T-helper 9 cell (primary cell): ENCODE results near the gene PIK3R6.

Experiments used
- DNase-seq: peaks from one replicate; pipeline ENCODE4 v3.0.0-alpha.2; 2020
- total RNA-seq, 2 donors: gene quantifications; one replicate each; lab custom pipeline; 2026; lab: John Stamatoyannopoulos, UW

PIK3R6 gene
- 0.48 to 0.70 reads per million in 2 donors for total RNA-seq

GRCh38 chr17:8867361-8867981 lies at the start of gene PIK3R6:
TSS of gene PIK3R6 (minus strand) at chr17:8867674. CDS start at chr17:8849794, 17,880 bp downstream.
- DNase-seq, result no peak

GRCh38 chr17:8916466-8916865 lies 49.0 kb upstream of the PIK3R6 start:
- no peak for DNase-seq

- DNase-seq, result no peak
Measured at GRCh38 chr17:8914554-8914953, 47.1 kb upstream of the PIK3R6 start.

DNA sequence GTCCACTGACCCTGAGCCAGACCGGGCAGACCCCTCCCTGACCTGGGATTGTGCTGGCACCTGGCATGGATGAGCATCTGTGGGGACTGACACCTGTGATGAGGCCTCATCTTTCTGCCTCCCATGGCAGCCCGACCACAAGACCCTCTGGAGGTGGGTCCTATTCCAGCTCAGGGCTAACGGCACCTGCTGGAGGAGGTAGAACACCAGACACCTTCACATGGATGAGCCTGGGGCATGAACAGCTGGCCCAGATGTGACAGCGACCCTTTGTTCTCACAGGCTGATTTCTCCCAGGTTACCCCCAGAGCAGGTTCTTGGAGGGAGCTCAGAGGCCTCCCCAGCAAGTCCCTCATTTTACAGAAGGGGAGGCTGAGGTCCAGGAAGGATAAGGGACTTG lies 46.4 kb upstream of the PIK3R6 start:
- no peak for DNase-seq

DNA sequence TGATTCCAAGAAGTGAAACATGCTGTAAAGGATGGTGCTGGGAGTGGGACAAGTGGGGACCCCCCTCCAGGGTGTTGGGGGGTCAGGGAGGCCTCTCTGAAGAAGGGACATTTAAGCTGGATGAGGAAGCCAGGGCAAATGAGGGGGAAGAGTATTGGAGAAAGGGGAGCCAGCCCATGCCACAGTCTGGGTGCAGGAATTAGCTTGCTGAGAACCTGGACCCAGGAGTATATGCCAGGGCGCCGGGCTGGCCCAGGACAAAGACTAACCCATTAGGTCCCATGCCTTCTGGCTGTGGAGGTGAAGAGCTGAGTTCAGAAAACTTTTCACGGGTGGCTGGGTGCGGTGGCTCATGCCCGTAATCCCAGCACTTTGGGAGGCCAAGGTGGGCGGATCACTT lies 45.6 kb upstream of the PIK3R6 start:
- no peak for DNase-seq

DNA sequence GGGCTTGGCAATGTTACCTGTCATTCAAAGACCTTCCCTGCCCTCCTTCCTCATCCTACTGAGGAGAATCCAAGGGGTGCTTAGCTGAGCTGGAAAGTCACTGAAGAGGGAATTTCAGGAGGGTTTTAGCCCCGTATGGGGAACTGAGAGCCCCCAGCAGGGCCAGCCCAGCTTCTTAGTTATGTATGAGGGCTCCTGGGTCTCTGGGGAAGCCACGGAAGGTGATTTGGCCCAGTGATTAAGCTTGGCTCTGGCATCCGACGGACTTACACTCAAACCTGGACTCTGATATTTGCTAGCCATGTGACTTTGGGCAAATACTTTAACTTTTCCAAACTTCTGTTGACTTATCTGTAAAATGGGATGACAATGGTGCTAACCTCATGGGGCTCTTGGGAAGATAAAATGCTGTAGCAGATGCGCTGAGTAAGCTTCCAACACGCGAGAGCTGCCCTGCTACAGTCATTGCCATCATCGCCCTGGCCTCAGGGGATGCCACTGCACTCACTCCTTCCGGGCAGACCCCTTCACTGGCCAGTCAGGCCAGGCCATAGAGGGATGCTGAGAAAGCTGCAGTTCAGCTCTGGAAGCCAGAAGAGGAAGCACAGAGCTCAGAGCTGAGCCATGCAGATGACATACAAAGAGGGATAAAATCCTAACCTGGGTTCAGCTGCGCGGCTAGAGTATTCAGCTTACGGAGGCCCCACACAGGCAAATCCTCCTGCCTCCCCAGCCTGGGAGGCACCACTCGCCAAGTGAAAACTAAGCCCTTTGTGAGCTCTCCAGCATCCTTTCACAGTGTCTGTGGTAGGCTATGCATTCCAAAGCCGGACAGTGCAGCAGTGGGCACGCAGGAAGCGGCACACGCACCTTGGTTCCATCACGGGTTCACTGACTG lies 44.9 kb upstream of the PIK3R6 start:
- no peak for DNase-seq

GRCh38 chr17:8910969-8911604 lies 43.6 kb upstream of the PIK3R6 start:
- DNase-seq, result no peak

- no peak for DNase-seq
Measured at GRCh38 chr17:8909586-8910270, 42.3 kb upstream of the PIK3R6 start.

DNA sequence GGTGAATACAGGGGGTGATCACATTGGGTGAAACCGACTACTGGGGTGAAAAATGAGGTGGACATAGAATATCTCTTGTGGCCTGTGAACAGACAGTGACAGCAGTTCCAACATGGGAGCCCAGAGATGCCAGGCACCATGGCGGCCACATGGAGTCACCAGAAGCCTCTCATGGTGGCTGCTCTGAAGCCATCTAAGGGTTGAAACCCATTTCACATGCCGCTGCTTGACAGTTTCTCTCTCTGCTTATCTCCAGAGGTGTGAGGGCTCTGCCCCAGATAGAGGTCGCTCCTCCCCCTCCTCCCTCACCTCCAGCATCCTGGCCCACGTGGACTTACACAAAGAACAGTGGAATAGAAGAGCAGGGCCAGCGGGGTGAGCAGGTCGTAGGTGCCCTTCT lies 37.9 kb upstream of the PIK3R6 start:
- no peak for DNase-seq

DNA sequence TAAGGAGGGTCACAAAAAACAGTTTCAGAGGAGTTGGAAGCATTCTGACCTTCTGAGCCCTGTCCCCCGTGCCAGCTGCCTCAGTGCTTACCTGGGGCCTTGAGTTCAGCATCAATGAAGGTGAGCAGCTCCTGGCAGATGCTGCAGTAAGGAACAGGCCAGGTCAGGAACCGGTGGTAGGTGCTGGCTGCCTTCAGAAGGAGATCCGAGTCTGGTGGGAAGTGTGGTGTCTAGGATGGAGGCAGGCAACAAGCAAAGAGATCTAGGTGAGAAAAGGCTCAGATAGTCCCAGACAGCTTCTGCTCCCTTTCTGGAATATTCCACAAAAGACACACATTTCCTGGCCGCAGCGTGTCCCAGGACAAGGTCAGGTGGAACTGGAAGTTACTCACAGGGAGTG lies 37.2 kb upstream of the PIK3R6 start:
- DNase-seq, result no peak

GRCh38 chr17:8904201-8904600 lies 36.7 kb upstream of the PIK3R6 start:
- DNase-seq, result no peak

- no peak for DNase-seq
Measured at GRCh38 chr17:8900626-8901585, 33.4 kb upstream of the PIK3R6 start.

DNA sequence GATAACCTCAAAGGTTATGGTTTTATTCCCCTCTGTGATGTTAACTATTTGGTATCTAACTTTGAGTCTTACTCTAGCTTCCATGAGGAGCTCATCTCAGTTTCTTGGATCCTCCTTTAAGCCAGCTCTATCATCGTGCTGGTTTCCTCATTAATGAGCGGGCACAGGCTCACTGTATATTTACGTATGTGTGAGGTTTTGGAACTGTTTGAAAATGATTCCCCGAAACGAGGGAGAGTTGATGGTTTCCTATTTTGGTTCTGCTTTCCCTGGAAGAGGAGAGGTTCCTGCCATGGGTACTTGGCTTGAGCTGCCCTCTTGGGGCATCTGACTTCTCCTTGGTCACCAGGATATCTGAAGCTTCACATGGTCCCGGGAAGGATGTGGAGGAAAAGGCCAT lies 32.7 kb upstream of the PIK3R6 start:
- DNase-seq, result no peak

DNA sequence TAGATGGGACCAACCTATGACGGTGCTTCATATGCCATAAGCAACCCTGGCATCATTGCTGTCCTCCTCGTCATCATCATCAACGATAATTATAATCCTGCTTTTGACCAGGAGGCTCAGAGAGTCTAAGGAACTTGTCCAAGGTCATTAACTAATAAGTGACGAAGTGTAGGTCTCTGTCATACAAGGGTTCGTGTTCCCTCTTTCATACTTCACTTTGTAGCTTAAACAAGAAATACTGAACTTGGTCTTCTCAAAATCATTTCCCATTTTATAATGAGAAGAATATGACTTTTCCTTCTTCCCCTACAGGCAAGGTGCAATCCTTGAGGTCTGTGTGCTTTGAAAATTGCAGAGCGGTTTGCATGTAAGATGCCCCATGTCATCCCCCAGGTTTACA lies 31.2 kb upstream of the PIK3R6 start:
- DNase-seq, result no peak

DNA sequence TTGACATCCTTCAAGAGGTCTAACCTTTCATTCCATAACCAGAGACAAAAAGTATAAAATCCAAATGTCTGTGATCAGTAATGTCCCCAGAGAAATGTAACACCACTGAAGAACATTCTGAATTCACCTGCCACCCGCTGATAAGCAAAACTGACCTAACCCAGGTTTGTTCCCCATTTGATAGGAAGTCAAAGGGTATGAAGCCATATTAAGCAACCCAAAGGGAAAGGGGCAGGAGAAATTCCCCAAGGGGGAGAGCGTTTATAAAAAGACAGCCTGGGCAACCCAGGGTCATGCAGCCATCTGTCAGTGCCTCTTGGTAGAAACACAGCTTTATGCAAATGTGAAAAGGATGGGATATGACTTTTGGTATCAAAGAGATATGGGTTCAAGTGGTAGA lies 30.7 kb upstream of the PIK3R6 start:
- no peak for DNase-seq

DNA sequence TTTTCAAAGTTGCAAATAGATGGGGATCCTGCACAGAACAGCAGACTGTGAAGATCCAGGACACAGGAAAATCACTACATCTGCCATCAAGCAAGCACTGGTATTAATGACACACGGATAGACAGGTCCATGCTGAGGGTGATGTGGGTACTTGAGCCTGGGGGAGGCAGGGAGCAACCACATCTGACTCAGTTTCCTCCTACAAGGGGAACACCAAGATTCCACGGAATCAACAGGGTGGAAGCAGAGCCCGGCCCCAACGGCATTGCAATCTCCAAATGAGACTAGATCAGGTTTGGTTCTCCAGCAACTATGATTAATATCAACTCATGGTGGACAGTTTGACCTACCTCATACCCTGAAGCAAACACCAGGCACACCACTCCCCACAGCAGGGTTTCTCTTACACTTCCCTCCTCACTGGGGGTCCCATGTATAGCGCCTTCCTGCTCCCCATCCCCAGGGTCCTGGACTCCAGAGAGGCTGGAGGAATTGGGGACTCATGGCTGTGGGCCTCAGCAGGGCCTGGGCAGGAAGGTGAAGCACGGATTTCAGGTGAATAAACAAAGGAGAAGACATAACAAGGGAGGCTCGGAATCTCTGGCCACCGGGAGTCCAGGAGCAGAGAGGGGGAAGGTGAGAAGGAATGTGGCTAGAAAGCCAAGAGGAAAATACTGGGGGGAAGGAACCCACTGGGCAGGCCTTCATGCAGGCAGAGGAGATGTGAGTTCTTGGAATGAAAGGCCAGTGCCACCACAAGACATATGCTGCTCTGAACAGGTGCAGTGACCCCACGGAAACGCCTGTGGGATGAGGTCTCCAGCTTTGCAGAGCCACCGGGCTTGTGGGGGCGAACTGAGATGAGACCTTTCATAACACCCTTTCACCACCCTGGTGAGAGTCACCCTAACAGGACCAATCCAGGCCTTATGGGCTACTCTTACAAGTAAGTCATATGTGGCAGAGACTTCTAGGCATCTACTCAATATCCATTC lies 29.5 kb upstream of the PIK3R6 start:
- no peak for DNase-seq

DNA sequence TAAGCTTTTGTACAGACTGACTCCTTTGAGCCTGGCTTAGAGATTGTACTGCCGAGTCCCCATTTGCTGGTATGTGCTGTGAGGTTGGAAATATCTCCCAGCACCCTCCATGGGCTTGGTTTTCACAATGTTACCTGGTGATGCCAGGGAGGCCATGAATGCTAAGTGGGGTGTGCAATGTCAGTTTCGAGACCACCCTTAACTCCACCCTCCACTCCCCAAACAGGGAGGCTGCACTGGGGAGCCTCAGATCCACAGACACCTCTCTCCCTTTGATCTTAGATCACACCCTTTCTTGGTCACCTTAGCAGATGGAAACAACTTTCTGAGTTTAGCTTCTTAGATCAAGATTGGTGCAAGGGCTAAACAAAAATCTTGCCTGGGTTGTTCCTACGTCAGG lies 28.6 kb upstream of the PIK3R6 start:
- no peak for DNase-seq

GRCh38 chr17:8894673-8895578 lies 27.5 kb upstream of the PIK3R6 start:
- DNase-seq, result peak; percentile 29

- DNase-seq, result no peak
Measured at GRCh38 chr17:8894202-8894671, 26.8 kb upstream of the PIK3R6 start.
